ENCODE measurements around the gene LAMA5.

DNA sequence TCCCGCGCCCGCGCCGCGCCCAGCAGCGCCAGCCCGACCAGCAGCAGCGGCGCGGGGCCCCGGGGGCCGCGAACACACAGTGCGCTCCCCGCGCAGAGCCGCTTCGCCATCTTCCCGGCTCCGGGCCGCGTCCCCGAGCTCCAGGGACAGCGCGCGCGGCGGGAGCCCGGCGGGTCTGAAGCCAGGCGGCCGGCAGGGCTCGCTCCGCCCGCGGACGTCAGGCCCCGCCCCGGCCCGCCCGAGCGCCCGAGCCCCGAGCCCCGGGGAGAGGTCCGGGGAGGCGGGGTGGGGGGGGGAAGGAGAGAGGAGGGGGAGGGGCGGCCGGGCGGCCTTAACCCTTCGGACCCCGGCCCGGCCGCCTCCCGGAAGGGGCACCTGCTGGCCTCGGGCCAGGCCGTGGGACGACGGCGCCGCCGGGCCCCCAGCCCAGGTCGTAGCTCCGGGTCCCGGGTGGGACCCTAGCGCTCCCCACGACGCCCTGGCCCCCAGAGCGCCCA is at the start of gene LAMA5:
- TF ChIP-seq CTCF (IDR thresholded peaks at IDR 0.05) = no peak
- no peak for TF ChIP-seq POLR2A (IDR thresholded peaks at IDR 0.05)

All from breast epithelium (tissue), 3 donors.